ENCODE results near the gene ESF1.
"Not testable (repeated sequence)": the region's sequence is repeated elsewhere in the genome, so short reads cannot be mapped to it uniquely, and the experiment has no call there.

ESF1 gene

DNA sequence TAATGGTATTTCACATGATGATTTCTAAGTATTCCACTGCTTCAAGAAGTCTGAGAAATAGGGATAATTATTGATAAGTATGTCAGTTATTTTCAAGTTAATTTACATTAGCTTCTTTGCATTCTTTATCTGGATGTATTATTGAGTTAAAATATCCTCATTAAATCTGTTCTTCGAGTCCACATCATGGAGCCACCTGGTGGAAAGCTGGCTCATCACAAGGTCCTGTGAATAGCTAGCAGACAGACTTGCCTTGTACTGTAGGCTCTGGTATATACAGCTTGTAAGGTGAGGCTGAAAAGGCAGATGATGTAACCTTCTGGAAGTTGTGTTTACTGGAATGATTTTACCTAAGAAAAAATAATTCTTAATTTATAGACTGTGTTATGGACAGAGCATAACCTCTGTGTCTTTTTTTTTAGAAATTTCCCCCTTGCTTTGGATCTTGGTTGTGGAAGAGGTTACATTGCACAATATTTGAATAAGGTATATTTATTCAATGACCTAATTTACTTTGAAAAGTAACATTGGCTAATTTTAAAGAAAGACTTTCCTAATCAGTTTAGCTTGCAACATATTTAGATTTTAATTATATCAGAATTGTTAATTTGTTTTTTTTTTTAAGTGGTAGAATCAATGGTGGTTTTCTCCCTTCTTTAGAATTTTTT lies 3.6 kb upstream of the ESF1 start:
- DNase-seq: peak; percentile 63

DNA sequence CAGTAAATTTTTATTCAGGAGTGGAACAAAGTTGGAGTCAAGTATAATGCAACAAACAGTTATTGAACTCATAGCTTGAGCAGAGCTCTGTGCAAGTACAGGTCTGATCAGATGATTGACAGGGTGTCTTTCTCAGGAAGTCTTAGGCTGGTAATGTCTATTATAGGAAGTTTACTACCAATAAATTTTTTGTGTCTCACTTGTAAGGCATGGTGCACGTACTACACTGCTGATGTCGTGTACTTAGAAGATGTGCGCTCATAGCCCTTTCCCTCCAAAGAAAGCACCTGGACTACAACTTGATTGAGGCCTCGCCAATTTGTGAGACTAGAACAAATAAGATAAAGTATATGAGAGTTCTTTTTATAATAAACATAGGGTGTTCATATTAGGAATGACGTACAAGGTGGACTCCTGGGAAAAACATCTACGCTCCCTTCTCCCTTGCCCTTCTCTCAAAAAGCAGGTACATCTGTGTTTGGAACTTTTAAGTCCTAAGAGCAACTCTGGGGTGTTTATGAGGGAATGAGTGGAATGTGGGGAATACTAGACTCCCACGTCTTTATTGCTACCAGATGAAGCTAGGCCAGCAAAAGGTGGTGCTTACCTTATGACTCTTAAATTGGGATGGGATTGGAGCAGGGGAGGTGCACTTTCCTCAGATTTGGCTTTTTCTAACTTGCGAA lies 1.6 kb upstream of the ESF1 start:
- peak; percentile 5 for DNase-seq

DNA sequence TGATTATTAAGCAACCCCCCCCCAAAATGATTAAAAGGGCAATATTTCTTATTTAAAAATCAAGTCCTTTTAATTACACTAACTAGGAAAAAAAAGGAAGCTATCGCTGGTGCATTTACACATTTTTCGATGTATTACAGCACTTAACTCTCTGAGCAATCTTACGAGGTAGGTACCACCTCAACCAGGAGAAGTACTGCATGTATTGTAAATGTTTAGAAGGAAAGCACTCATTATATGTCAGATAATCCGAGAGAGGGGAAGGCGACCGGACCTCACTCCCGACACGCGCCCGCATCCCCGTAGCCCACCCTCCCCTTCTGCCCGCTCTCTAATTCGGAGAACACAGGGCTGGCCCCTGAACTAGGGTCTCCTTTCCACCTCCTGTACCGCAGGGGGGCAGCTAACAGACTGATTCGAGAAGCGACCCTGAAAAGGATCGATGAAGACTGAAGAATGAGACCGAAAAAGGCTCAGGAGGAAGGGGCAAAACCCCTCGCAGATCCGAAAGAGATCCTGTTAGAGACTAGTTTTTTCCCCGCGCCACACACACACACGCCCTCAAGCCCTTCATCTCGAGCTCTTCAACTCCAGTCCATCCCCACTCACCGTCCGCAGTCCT lies 337 bp downstream of the ESF1 start:
- DNase-seq: no peak

DNA sequence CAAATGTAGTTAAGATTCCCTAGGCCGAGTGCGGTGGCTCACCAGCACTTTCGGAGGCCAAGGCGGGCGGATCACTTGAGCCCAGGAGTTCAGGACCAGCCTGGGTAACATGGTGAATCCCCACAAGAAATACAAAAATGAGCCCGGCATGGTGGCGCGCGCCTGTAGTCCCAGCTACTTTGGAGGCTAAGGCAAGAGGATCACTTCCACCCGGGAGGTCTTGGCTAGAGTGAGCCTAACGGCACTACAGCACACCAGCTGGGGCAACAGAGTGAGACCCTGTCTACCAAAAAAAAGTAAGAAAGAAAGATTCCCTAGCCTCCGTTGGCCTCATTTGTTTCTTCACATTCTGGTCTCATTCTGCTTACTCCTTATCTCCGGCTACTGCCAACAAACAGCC lies 1.2 kb downstream of the ESF1 start:
- DNase-seq: no peak

DNA sequence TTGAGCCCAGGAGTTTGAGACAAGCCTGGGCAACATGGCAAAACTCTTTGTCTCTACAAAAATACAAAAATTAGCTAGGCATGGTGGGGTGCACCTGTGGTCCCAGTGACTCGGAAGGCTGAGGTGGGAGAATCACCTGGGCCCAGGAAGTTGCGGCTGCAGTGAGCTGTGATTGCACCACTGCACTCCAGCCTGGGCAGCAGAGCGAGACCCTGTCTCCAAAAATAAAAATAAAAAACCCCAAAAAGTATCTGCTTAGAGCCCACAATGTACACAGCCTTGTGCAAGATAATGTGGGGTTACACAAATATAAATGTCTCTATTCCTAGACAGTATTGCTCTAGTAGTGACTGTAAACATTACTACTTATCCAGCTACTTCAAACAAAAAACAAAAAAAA lies 5.9 kb downstream of the ESF1 start:
- DNase-seq: no peak

DNA sequence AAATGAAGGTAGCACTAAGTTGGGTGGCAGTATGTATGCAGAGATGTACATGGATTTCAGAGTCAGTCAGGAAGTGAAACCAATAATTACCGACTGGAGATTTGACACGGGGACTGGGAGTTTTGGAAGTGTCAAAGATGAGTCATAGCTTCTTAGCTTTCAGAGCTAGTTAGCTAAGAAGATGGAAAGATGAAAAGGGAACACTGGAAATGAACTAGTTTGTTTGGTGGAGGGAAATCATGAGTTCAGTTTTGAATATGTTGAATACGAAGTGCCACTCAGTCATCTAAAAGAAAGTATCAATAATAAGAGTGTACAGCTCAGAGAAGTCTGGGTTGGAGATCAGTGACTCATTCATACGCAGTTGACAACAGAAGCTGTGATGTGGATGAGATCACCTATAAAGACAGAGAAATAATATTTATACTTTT lies 7.5 kb downstream of the ESF1 start:
- no peak for DNase-seq

DNA sequence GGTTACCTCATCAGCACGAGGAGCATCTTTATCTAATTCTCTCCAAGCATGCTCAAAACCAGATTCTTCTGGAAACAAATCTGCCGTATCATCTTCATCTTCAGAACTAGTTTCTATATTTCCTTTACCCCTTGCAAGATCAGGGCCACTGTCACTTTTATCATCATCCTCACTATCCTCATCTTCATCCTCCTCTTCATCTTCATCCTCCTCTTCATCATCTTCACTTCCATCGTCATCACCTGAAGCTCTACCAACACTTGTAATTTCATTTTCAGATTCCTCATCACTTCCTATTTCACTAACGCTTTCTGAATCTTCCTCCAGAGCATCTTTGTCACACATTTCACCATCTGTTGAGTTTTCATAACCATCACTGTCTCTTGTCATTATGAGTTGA lies 8.9 kb downstream of the ESF1 start:
- no peak for DNase-seq

DNA sequence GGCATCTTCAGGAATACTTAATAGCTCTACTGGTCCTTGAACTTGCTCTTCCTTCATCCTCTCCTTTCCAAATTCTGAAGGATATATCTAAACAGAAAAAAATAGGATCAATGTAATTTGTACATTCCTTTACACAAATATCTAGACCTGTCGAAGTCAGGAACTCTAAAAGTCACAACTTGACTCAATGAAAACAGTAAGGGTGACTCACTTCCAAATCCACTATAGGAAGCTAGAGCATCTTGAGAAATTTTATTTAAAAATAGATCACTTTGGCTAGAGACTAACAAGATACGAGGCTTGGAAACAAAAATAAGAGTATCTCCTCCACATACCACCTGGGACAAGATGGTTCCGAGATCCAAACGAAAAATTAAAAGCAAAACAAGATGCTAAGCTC lies 12.2 kb downstream of the ESF1 start:
- no peak for DNase-seq

DNA sequence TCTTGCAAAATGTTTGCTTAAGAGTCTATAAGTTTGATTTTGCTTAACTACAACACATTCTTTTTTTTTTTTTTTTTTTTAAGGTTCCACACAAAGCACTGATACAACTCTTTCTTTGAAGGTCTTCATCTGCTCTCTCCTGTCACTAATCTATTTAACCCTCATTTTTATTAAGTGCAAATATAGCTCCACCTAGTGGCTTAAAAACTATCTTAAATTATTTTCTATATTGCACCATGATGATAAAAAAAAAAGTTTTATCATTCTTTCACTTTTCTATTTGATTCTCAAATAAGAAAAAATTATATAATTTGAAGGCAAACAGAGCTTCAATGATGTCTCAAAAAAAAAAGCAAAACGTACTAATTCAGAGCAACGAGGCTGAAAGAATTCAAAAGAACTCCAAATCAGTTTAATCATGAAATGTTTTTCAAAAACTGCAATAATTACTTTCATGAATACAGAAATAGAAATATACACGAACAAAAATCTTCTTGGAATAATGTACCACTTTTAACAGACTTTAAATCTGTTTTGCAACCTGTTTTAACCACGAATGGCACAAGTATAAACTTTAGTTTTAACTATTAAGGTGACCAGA lies 12.8 kb downstream of the ESF1 start:
- peak; percentile 34 for DNase-seq

DNA sequence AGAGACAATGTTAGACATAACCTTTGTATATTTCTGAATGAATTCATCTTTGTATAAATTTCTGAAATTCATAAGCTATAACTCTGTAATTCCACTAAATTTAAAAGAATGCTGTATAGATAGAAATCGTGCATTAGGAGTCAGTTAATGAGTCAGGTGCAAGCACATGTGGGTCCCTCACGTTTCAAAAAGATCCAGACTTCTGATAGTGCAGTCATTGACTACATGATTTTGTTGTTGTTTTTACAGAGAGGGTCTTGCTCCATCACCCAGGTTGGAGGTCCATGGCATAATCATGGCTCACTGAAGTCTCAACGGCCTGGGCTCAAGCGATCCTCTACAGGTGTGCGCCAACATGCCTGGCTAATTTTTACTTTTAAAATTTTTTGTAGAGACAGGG lies 14.6 kb downstream of the ESF1 start:
- DNase-seq: no peak

DNA sequence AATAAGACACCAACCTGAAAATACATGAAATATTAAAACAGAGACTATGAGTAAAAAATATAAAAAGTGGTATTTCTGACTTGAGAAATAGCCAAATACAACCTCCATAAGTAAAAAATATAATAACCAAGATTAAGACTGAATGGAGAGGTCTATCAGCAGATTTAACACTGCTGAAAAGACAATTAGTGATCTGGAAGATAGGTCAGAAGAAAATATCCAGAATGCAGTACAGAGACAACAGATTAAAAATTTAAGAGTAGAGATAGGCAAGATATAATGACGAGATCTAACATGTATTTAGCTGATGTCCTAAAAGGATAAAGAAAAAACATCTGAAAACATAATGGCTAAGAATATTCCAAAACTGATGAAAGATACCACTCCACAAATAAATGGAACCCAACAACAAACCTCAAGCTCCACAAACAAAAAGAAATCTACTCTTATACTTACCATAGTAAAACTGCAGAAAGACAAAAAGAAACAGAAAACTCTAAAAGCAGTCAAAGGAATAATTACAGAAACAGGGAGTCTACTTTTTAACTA lies 18.8 kb downstream of the ESF1 start:
- DNase-seq: no peak

DNA sequence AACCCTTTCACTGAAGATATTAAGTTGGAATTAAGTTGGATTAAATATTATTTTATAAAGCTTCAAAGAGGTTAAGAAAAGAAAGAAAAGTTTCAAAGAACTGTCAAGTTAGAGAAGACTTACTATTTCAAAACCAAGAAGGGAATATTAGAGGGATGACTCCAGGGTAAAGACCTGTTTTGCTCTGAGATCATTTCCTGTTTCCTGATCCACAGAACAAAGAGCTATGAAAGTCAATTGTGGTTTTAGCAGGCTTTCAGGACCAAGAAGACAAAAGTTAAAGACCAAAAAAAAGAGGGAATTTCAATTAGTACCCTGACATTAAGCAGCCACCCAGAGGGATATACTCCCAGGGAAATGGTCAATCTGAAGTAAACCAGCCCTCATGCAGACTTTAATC lies 19.4 kb downstream of the ESF1 start:
- no peak for DNase-seq

DNA sequence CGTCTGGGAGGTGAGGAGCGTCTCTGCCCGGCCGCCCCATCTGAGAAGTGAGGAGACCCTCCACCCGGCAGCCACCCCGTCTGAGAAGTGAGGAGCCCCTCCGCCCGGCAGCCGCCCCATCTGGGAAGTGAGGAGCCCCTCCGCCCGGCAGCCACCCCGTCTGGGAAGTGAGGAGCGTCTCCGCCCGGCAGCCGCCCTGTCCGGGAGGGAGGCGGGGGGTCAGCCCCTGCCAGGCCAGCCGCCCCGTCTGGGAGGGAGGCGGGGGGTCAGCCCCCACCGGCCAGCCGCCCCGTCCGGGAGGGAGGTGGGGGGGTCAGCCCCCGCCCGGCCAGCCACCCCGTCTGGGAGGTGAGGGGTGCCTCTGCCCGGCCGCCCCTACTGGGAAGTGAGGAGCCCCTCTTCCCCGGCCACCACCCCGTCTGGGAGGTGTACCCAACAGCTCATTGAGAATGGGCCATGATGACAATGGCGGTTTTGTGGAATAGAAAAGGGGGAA lies 24.2 kb downstream of the ESF1 start:
- not testable (repeated sequence) for DNase-seq

DNA sequence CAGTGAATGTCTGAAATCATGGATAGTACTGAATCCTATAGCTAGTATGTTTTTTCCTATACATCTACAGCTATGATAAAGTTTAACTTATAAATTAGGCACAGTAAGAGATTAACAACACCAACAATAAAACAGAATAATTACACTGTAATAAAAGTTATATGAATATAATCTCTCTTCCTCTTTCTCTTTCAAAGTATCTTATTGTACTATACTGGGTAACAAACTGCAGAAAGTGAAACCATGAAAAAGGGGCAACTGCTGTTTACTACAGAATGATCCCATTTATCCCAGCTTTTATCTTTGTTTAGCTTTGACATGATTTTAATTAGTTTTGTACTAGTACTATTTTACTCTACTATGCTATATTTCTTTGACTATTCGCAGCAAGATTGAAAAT lies 25.8 kb downstream of the ESF1 start:
- no peak for DNase-seq

DNA sequence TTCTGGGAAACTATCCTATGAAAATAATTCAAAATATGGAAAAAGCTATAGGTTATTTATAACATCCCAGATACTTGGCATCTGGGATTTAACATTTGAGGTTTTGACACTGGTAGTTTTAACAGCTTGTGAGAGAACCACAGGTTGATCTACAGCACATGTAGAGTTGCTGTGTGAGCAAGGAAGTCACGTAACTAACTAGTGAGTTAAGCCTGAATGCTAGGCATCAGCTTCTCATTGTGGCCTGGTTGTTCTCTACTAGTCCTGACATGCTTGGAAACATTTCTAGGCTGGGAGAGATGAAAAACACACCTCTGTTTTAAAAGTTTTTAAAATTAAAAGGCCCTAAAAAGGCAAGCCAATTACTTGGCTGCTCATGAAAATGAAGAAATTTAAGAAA lies 28.2 kb downstream of the ESF1 start:
- no peak for DNase-seq

DNA sequence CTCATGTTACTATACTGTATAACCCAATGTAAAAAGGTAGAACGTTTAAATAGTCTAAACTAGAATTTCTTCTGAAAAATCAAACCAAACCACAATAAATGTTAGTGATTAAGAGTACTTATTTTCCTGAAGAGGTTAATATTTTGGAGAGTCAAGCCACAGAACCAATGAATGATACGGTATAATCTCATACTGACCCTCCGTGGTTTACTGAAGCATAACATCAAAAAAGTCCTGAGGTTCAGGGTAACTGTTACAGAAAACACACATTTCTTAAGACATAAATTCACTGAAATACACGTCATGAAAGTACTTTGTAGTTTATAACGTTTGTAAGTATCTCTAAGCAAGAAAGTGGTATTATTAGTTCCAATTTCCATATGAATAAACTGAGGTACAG lies 28.9 kb downstream of the ESF1 start:
- DNase-seq: no peak

DNA sequence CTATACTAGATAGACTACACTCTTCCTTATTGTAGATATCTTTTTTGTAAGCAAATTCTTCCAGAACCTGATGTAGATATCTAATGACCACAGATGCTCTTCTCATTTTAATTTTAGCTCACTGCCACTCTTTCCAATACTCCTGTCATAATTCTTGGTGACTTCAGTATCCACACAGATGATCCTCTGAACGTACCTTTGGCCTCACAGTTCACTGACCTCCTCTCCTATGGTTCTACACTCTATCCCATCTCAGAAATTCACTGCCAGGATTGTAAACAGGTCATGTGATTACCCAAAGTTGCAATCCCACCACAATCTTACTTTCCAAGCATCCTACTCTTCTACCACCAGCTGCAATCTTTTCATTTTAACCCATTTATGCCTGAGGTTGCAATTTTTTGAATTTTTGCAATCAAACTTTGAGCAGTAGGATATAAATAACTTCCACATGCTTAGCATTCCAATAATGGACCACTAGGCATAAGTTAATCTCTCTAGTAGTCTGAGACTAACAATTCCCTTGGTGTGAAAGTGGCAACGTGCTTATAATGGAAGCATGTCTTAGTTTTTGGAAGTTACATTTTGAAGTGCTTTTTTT lies 31.2 kb downstream of the ESF1 start:
- DNase-seq: no peak

DNA sequence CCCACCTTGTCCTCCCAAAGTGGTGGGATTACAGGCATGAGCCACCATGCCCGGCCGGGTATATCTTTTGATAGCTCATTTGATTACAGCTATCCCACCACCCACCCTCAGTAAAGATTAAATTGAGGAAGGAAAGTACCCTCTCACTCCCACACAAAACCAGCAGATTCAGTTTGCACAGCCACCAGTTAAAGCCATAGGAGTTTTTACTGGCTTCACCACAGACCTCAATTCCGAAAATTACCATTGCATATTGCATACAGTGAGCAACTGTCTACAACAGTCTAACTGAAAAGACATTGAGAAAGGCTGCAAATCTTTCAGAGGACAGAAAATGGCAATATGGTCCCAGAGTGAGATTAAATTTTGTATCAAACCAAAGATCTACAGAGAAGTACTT lies 34.9 kb downstream of the ESF1 start:
- no peak for DNase-seq

DNA sequence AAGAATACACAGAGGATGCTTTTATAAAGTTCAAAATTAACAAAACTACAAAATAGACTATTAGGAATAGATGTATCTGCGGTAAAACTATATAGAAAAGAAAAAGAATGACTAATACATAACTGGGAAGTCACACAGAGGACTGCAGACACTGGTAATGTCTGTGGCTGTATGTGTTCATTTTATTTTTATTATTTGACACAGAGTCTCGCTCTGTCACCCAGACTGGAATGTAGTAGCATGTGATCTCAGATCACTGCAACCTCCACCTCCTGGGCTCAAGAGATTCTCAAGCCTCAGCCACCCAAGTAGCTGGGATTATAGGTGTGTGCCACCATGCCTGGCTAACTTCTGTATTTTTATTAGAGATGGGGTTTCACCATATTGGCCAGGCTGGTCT lies 38.9 kb downstream of the ESF1 start:
- DNase-seq: no peak

DNA sequence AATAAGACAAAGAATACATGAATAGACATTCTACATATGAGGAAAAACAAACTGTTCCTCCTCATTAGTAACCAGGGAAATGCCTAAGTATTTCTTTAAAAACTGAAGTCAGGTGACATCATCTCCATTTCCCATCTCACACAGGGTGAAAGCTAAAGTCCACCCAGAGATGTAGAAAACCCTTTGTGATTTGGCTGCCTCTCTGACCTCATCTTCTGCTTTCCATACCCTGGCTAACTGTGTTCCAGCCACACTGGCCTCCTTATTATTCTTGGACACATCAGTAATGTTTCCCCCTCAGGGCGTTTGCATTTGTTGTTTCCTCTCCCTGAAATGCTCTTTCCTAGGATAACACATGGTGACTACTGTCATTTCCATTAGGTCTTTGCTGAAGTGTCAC lies 40.4 kb downstream of the ESF1 start:
- DNase-seq: no peak

DNA sequence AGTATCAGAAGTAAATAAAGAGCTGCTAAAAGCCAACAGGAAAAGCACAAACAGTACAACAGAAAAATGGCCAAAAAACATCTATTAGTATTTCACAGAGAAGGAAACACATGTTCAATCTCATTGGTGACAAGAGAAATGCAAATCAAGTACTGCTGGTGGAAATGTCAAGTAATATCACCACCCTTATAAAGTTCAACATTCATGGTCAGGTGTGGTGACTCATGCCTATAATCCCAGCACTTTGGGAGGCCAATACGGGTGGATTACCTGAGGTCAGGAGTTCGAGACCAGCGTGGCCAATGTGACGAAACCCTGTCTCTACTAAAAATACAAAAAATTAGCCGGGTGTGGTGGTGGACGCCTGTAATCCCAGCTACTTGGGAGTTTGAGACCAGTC lies 42.8 kb downstream of the ESF1 start:
- DNase-seq: no peak

DNA sequence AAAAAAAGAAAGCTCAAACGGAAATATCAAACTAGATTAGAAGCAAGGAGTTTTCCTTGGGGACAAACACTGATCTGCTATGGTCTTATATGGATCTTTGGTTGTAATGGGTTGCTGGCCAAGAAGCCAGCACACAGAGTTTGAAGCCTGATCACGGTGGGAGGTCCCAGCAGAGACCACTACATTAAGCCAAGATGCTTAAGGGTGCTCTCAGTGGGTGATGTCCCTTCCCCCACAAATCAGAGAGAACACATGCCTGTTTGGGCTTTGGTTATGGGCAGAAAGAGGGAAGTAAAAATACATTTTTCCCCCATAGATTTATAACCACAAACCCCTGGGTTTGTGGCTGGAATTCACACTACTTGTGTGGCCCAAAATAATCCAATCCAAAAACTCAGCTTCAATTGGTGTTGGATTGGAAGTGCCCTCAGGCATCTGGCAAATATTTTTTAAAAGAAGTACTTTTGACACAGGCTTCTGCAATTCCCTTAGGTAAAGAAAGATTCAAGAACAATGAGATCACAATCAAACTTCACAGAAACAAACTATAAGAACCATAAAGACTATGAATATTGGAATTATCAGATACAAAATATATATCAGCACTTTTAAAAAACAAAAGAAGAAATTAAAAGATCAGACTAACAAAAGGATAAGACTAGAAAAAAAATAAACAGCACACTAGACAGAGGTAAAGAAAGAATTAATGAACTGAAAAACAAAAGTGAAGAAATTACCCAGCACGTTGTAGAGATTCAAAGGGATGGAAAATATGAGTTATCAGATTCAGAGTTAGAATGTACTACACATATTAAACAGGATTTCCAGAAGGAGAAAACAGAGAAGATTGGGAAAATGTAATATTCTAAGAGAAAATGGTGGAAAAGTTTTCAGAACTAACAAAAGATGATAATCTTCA lies 44.7 kb downstream of the ESF1 start:
- no peak for DNase-seq
